HG03108 (cell line): ENCODE data around the gene HIPK2.
"Not testable (repeated sequence)": the region's sequence is repeated elsewhere in the genome, so short reads cannot be mapped to it uniquely, and the experiment has no call there.

Experiments used
- ATAC-seq: cut with Tn5 transposase; IDR thresholded peaks from one replicate; pipeline ENCODE4 v1.9.1; 2021; ENCODE audit warnings: moderate library complexity; ENCODE audit not compliant: unreplicated experiment

Gene HIPK2

DNA sequence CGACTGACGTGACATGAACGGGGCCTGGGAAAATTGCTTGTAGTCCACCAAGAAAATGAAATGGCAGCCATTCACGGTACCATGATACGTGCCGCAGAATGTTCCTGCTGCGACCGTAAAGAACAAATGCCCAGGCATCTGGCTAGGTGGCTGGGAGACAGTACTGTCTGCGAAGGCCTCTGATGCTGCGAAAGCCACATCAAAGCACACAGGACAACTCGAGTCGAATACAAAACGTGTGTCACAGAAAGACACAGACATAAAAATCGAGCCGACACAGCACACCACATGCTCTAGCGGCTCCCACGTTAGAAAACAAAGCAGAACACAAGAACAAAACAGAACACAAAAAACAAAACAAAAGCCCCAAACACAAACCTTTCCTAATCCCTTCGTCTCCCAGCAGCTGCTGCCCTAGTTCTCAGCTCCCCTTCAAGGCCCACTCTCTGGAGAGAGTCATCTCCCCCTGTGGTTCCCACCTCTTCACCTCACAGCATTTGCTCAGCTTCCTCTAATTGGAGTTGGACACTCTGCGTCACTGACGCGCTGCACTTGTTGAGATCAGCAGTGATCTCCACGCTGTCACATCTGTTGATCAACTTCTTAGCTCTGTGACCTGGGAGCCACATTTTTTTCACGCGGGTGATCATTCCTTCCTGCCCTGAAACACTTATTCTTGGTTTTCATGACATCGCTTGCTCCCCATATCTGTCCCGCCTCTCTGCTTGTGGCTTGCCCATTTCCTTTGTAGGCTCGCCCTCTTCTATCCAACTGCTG, 142.1 kb downstream of the HIPK2 start:
- ATAC-seq = no peak

- ATAC-seq = no peak
Measured at GRCh38 chr7:139634087-139634486, 143.7 kb downstream of the HIPK2 start.

DNA sequence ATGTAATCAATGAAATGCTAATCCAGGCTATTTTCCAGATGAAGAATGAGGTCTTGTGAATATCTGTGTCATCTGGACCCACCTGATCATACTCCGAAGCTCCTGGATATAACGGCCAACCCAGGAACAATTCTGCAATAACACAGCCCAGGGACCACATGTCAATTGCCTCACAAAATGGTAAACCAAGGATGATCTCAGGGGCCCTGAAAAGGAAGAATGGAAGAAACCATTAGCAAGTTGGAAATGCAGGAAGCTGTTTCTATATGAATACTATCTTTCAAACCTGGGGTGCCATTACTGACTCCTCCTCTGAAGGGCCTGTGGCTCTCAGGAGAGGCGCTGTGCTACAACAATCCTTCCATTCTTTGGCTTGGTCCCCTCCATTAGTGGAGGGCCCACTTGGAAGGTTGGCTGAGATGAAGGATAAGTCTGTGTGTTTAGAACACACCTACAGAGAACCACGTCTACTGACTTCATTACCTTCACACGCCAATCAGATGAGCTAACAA, 146.2 kb downstream of the HIPK2 start:
- no peak for ATAC-seq

- ATAC-seq = no peak
Measured at GRCh38 chr7:139630643-139631519, 146.9 kb downstream of the HIPK2 start.

GRCh38 chr7:139629392-139630082, 148.3 kb downstream of the HIPK2 start:
- no peak for ATAC-seq

GRCh38 chr7:139627831-139628230, 150.0 kb downstream of the HIPK2 start:
- ATAC-seq = no peak

DNA sequence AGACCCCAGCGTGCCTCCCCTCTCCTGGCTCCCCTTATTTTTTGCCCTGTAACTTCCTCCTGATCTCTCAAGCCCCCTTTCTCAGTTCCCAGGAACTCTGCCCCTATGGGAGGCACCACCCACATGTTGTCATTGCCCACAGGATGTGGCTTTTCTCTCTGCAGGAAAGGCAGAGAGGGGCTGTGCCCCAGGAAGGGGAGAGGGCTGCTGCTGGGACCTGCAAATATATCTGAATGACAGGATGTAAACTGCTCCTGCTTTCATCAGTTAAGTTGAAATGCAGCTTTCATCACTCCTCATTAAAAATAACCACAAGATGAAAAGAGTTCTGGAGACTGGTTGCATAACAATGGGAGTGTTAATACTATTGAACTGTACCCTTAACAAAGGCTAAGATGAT, 151.0 kb downstream of the HIPK2 start:
- ATAC-seq = no peak

- ATAC-seq = no peak
Measured at GRCh38 chr7:139623518-139623917, 154.3 kb downstream of the HIPK2 start.

DNA sequence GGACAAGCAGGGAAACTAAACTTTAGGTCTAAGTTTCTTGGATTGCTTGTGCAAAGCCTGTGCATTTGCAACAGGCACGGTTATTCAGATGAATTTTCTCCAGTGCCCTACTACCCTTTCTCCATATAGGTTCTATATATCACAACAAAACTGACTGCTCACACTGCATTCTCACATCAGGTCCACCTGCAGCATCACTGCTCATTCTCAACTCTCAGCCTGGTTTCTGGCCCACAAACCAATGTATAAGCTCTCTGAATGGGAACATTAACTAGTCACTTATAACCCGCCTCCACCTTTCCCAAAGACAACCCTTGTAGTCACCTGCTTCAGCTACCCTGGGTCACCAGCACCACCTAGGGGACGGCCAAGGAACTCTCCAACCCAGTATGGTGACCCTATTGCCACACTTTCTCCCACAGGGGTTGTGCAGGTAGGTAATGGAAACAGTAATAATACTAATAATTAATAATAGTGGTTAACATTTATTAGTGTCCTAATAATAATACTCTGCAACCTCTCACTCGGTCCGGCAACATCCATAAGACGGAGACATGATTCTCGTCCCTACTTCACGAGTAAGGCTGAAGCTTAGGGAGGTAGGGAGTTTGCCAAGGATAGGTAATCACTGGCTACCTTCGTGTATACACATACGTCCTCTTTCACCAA, 157.0 kb downstream of the HIPK2 start:
- ATAC-seq = no peak

DNA sequence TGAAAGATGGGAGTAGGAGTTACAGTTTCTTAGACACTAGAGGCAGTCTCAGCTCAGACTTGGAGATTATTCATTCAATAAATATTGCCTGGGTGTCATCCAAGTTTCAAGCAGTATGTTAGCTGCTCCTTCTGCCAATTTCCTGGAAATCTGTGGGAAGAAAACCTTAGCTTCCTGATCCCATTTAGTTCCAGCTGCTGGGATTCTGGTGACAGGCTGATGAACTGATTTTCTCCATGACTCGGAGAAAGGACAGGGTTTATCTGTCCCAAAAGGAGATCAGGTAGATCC, 158.5 kb downstream of the HIPK2 start:
- no peak for ATAC-seq

DNA sequence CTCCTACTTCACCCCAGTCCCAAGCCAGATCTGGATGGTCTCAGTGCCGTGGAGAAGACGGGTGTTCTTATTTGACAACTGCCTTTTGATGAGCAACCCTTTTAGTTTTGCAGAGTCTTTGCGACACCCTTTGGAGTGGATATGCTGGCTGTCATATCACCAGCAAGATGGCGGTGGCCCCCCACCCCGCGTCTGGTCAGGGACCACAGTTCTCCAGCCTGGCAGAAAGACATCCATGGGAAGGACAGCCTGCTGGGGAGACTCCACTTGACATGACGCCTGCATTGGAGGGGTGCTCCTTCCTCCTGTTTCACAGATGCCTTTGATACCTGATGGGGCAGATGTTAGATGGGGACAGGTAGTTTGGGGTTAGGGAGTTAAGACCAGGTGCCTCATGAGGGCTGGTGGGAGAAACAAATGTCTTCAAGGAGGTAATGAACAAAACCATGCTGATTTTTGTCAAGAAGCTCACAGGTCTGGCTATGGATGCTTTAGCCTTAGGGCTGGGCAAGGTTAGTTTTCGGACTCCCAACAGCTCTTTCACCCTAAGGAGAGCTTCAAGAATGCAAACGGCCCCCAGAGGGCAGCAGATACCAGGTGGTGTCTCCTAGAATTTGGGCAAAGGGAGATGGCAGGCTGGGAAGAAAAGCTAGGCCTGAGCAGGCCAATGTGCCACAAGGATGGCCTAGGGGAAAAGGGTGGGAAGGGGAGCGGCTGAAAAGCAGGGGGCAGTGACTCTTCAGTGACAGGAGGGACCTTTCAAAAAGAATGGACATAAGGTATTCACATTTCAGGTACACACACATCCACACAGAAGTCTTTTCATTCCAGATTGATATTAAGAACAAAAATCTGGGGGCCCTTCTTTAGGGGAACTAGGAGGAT, 159.1 kb downstream of the HIPK2 start:
- ATAC-seq = no peak

DNA sequence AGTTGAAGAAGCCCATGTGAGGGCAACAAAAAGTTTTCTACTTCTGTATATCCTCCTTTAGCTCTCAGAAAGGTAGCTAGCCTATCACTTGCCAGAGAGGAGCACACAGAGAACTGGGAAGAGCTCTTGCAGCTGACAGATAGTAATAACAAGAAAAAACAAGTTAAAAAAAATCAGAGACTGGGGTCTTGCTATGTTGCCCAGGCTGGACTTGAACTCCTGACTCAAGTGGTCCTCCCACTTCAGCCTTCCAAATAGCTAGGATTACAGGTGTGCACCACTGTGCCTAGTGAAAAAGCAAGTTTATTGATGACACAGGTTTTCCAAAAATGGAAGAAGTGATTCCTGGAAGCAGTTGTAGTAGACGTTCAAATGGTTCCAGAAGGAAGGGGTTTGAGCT, 160.7 kb downstream of the HIPK2 start:
- no peak for ATAC-seq

- ATAC-seq = no peak
Measured at GRCh38 chr7:139614886-139615285, 162.9 kb downstream of the HIPK2 start.

GRCh38 chr7:139613971-139614411, 163.8 kb downstream of the HIPK2 start:
- ATAC-seq = no peak

GRCh38 chr7:139611556-139611955, 166.2 kb downstream of the HIPK2 start:
- ATAC-seq = not testable (repeated sequence)

DNA sequence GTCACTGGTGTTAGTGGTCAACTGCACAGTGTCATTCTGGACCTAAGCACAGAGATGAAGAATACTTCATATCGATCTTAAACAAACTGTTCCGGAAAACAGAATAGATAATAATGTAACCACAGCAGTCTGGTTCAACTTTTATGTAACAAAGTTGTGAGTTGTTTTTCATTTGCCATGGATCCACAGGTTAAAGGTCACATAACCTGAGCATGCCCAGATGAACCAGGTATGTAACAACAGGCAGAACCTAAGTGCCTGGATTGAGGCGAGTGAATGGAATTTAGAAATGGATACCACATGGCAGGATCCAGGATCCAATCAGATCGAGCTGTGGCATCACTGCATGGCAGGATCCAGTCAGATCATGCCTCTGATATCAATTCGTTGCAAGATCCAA, 167.2 kb downstream of the HIPK2 start:
- no peak for ATAC-seq

GRCh38 chr7:139603896-139604295, 173.9 kb downstream of the HIPK2 start:
- no peak for ATAC-seq

DNA sequence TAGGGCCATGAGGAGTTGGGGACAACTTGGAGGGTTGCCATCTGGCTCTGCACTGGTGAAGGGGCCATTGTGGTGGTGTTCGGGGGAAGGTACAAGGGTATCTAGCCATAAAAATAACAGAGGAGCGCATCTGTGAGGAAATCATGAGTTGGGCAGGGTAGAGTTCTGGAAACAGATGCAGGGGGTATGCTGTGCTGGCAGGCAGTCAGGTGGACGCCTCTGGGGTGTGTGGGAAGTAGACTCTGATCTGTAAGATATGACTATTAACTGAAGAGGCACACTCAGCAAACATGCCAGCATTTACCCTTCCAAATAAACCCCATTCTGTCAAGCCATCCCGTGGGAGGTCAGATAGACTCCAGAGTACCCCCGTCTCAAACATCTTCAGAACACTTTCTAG, 174.5 kb downstream of the HIPK2 start:
- ATAC-seq = no peak

DNA sequence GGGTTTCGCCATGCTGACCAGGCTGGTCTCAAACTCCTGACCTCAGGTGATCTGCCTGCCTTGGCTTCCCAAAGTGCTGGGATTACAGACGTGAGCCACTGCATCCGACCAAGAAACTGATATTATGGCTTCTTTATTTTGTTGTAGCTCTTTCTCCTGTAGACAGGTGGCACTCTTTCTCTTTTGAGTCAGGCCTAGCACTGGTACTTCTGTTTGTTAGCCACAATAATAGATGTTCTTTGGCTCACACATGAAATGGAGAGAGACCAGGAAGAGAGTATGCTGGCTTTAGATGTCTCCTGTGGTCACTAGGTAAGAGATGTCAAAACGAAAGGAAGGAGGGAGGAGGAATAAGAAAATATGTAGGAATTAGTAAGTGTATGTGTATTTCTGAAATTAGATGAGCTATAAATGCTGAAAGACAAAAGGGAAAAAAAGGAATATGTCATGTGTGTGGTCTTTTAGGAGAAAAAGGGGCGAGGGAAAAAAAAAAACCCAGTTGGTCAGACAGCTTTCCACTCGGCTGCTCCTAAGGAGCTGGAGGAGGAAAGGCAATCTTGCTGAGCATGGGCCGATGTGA, 175.6 kb downstream of the HIPK2 start:
- ATAC-seq = no peak

- ATAC-seq = no peak
Measured at GRCh38 chr7:139601176-139601575, 176.6 kb downstream of the HIPK2 start.
